ENCODE results near the gene FAM170B.

- TF ChIP-seq EZH2phosphoT487 (IDR thresholded peaks at IDR 0.05; ENCODE audit: insufficient read depth, low read depth) = 0 out of 2 replicates have a peak, but pooled peaks have one; percentile 60
- TF ChIP-seq EZH2 (IDR thresholded peaks at IDR 0.05; ENCODE audit: insufficient read depth, poor library complexity, severe bottlenecking) = no peak
Observed at GRCh38 chr10:49177391-49178355, 43.9 kb upstream of the FAM170B start.
